Anterior cingulate cortex (tissue), 58 donors: Measurements from ENCODE around the gene TMCC2.
"Not testable (repeated sequence)": the region's sequence is repeated elsewhere in the genome, so short reads cannot be mapped to it uniquely, and the experiment has no call there.

Experiments used
- DNase-seq, 58 donors: peaks; one replicate each; lab custom pipeline; 2025; lab: John Stamatoyannopoulos, UW

The TMCC2 gene

GRCh38 chr1:205274041-205274691, 46.4 kb downstream of the TMCC2 start:
- no peak for DNase-seq

- DNase-seq = no peak
These were observed 47.4 kb downstream of the TMCC2 start for GRCh38 chr1:205275133-205275532.

- DNase-seq = peak in 25 of 58 donors; percentile 10 to 70 (median 30)
These were observed 48.4 kb downstream of the TMCC2 start for GRCh38 chr1:205275916-205276688.

GRCh38 chr1:205276689-205277065, 48.9 kb downstream of the TMCC2 start:
- DNase-seq = no peak

DNA sequence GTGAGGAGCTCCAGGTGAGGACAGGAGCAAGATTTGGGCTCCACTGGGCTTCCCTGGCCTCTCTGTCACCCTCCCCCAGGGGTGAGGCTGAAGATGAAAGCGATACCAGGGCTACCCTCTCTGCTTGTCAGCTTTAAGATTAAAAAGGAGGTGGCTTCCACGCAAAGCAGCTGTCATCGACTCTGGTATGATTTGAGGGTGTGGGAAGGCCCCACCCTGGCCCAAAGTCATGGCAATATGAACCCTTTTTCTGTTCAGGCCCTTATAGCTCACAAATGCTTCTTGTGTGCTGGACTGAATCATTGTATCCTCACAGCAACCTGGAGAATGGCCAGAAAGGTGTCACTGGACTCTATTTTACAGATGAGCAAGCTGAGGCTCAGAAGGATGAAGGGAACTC, 52.2 kb downstream of the TMCC2 start:
- DNase-seq = no peak

GRCh38 chr1:205280666-205281395, 53.1 kb downstream of the TMCC2 start:
- DNase-seq = not testable (repeated sequence)

DNA sequence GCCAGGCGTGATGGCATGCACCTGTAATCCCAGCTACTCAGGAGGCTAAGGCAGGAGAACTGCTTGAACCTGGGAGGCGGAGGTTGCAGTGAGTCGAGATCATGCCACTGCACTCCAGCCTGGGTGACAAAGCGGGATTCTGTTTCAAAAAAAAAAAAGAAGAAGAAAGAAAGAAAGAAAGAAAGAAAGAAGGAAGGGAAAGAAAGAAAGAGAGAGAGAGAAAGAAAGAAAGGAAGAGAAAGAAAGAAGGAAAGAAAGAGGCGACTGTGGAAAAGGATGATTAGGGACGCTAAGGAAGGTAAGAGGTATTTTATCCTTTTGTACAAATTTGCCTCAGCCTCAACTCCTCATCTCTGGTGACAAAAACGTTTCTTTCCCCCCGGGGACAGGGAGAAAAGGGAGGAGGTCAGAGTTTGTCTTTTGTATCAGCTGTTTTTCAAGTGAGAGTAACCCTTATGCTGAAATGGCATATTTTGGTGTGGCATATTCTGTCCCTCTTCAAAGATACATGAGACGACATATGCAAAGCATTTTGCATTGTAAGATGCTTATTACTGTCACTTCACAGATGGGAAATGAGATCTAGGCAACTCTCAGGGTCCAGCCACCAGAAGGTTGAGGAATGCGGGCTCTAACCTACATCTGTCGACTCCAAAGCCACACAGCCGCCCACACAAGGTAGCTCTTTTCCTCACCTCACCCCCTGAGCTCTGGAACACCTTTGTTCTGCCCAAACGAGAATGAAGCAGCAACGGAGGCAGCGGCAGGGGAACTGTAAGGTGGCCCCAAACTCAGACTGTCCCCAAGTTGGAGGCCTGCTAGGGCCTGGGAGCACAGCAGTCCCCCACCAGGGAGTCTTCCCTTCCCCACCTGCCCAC, 55.8 kb downstream of the TMCC2 start:
- no peak for DNase-seq

DNA sequence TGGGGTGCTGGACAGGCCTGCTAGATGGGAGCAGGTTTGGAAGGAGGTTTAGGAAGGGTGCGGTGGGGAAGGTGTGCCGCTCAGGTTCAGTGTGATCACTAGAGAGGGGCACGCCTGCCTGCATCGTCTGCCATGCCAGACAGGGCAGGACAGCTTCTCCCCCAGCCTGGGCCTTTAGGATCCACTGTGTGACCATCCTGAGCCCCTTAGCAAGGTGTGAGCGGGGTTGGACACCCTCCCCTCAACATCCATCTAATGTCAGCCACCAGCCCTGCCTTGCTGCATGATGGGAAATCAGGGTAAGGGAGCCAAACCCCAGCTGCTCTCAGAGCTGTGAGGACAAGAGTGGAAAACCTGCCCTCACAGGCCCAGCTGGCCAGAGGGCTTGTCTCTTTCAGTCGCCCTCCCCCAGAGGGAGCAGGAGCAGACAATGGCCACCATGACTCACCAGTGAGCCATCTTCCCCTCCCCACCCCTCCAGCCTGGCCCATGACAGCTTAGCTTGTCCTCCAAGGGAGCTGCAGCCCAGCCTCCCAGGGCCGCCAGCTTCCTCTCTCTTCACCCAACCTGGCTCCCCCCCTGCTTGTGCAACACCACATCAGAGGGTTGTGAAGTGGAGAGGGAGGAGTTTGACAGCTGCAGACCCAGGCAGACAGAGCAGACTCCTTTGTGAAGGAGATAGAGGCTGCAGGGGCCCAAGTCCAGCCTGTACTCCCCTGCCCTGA, 56.8 kb downstream of the TMCC2 start:
- DNase-seq = peak in 54 of 58 donors; percentile 9 to 95 (median 78)

GRCh38 chr1:205285381-205286101, 57.8 kb downstream of the TMCC2 start:
- DNase-seq = no peak

DNA sequence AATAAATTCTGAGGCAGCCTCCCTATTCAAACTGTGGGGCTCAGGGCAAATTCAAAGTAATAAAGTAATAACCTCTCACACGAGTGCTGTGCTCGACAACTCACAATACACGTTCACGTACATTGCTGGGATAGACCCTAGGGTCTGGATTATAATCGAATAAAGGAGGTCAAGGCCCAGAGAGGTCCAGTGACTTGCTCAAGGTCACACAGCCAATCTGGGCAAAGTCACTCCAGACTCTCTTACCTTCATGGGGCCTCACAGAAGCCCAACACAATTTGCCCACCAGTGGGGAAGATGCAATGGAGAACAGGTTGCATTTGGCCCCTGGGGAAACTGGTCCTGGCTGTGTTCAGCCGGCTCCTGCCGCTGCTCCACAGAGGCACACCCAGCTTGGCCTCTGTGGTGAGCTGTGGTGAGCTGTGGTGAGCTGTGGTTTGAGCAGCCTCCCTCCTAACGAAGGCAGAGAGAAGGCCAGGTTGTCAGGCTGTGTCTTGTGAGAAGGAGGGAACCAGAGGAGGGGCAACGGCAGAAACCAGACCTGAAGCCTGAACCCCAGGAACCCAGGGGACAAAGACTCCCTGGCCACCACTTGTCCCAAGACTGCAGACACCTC, 58.7 kb downstream of the TMCC2 start:
- no peak for DNase-seq

- DNase-seq = no peak
These were observed 59.3 kb downstream of the TMCC2 start for GRCh38 chr1:205287076-205287475.

GRCh38 chr1:205287767-205288559, 60.2 kb downstream of the TMCC2 start:
- peak in 27 of 58 donors; percentile 14 to 67 (median 24) for DNase-seq

DNA sequence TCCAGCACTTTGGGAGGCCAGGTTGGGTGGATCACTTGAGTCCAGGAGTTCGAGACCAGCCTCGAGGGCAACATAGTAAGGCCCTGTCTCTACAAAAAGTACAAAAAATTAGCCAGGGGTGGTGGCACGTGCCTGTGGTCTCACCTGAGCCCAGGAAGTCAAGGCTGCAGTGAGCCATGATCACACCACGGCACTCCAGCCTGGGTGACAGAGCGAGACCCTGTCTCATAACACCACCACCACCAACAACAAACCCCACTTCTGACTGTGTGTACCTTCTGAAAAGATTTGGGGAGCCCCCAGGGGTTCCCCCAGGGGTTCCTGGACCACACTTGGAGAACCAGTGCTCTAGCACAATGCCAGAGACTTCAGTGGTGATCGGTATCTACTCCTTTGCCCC, 63.9 kb downstream of the TMCC2 start:
- DNase-seq = no peak

- DNase-seq = no peak
These were observed 65.8 kb downstream of the TMCC2 start for GRCh38 chr1:205293350-205294074.

- DNase-seq = no peak
These were observed 66.6 kb downstream of the TMCC2 start for GRCh38 chr1:205294175-205294917.

DNA sequence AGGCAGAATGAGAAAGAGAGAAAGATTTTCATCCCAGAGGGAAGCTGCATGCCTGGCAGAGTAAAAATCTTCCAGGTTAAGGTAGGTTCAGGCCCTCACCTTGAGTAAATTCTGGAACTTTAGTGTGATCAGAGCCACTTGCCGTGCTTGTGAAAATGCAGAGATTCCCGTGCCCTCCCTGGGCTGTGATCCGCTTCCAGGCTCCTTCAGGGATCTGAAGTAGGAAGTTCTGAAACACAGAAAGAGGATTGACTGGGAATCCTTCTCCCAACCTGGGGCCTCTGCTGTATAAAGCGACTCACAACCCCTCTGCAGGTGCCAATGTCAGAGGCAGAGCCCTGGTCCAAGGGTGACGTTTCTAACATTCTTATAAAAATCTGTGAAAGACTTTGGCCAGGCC, 67.2 kb downstream of the TMCC2 start:
- no peak for DNase-seq
